ENCODE data around the gene TMEM145.

GRCh38 chr19:42345191-42345812, 32.2 kb downstream of the TMEM145 start:
- no peak for TF ChIP-seq CTCF (IDR thresholded peaks at IDR 0.05; ENCODE audit: low read length)
- no peak for TF ChIP-seq EZH2phosphoT487 (IDR thresholded peaks at IDR 0.05; ENCODE audit: low read length)
- no peak for TF ChIP-seq EZH2 (optimal IDR thresholded peaks at IDR 0.05; ENCODE audit: low read depth, low read length)

All from MM.1S (cell line).